Stomach smooth muscle (tissue), 2 donors: ENCODE results near the gene STK35.

Source experiments
- H3K27ac ChIP-seq: one replicate; pipeline ENCODE4 v1.7.0; 2013; ENCODE audit warnings: mild to moderate bottlenecking, low read length, inconsistent platforms
- H3K27me3 ChIP-seq, 2 donors: one replicate each; pipeline ENCODE4 v1.7.0; 2013; ENCODE audit warnings: low read length in 2 of 2; ENCODE audit not compliant: insufficient read depth in 2 of 2, control insufficient read depth in 1 of 2
- H3K36me3 ChIP-seq, 2 donors: one replicate each; pipeline ENCODE4 v1.7.0; 2013; ENCODE audit warnings: low read length in 2 of 2; ENCODE audit not compliant: control insufficient read depth in 2 of 2, insufficient read depth in 2 of 2
- H3K4me1 ChIP-seq: one replicate; pipeline ENCODE4 v1.7.0; 2013; ENCODE audit warnings: low read length; ENCODE audit not compliant: control insufficient read depth, insufficient read depth
- H3K4me3 ChIP-seq, 2 donors: one replicate each; pipeline ENCODE4 v1.7.0; 2013; ENCODE audit warnings: low read length in 2 of 2
- H3K9ac ChIP-seq, 2 donors: one replicate each; pipeline ENCODE4 v1.7.0; 2013; ENCODE audit warnings: low read length in 2 of 2, mild to moderate bottlenecking in 1 of 2
- H3K9me3 ChIP-seq, 2 donors: one replicate each; pipeline ENCODE4 v1.7.0; 2013; ENCODE audit warnings: low read length in 2 of 2; ENCODE audit not compliant: control insufficient read depth in 2 of 2
- donor health status: healthy.
- donor health status: Pancreatic carcinoma.

The STK35 gene

GRCh38 chr20:2104236-2104635 lies 2.6 kb downstream of the STK35 start:
- Histone ChIP-seq H3K36me3 (peaks cover 8 to 10% of the 10 kb centered on the region in 2 donors), H3K4me1 (peaks cover 38% of the 10 kb centered on the region), H3K4me3 (peak overlapping the region; percentile 97 to 99), H3K27me3 (no peaks in the 10 kb centered on the region), H3K9ac (peak overlapping the region; percentile 93 to 98), H3K9me3 (no peaks in the 10 kb centered on the region), H3K27ac (no peak overlapping the region)

- H3K4me3 ChIP-seq: no peak overlapping the region
- peaks cover 49% of the 10 kb centered on the region for H3K4me1 ChIP-seq
- peaks cover 8 to 10% of the 10 kb centered on the region in 2 donors for H3K36me3 ChIP-seq
- no peaks in the 10 kb centered on the region for H3K9me3 ChIP-seq
- no peak overlapping the region for H3K9ac ChIP-seq
- no peaks in the 10 kb centered on the region for H3K27me3 ChIP-seq
- no peak overlapping the region for H3K27ac ChIP-seq
These were observed 6.9 kb downstream of the STK35 start for GRCh38 chr20:2108498-2108897.

- no peaks in the 10 kb centered on the region for H3K9me3 ChIP-seq
- no peak overlapping the region for H3K9ac ChIP-seq
- peak overlapping the region in 1 of 2 donors; percentile 23 for H3K4me3 ChIP-seq
- no peaks in the 10 kb centered on the region for H3K27me3 ChIP-seq
- peak overlapping the region; percentile 64 for H3K27ac ChIP-seq
- peaks cover 48% of the 10 kb centered on the region for H3K4me1 ChIP-seq
- peaks cover 8 to 10% of the 10 kb centered on the region in 2 donors for H3K36me3 ChIP-seq
These were observed 7.4 kb downstream of the STK35 start for GRCh38 chr20:2108987-2109386.

- Histone ChIP-seq H3K9me3 (no peaks in the 10 kb centered on the region), H3K9ac (peak overlapping the region; percentile 9 to 36), H3K27ac (peak overlapping the region; percentile 64), H3K4me3 (peak overlapping the region; percentile 23 to 44), H3K27me3 (no peaks in the 10 kb centered on the region), H3K36me3 (peaks cover 8 to 10% of the 10 kb centered on the region in 2 donors), H3K4me1 (peaks cover 49% of the 10 kb centered on the region)
These were observed 8.0 kb downstream of the STK35 start for GRCh38 chr20:2109425-2110210.

GRCh38 chr20:2112910-2113309 lies 11.3 kb downstream of the STK35 start:
- Histone ChIP-seq H3K36me3 (peaks cover 9 to 15% of the 10 kb centered on the region in 2 donors), H3K9me3 (no peaks in the 10 kb centered on the region), H3K9ac (no peak overlapping the region), H3K4me1 (peaks cover 49% of the 10 kb centered on the region), H3K27ac (no peak overlapping the region), H3K27me3 (no peaks in the 10 kb centered on the region), H3K4me3 (no peak overlapping the region)

GRCh38 chr20:2114127-2114959 lies 12.7 kb downstream of the STK35 start:
- H3K9ac ChIP-seq: no peak overlapping the region
- H3K36me3 ChIP-seq: peaks cover 13 to 15% of the 10 kb centered on the region in 2 donors
- peak overlapping the region; percentile 13 for H3K27ac ChIP-seq
- H3K9me3 ChIP-seq: no peaks in the 10 kb centered on the region
- H3K27me3 ChIP-seq: no peaks in the 10 kb centered on the region
- no peak overlapping the region for H3K4me3 ChIP-seq
- H3K4me1 ChIP-seq: peaks cover 44% of the 10 kb centered on the region

GRCh38 chr20:2114990-2115681 lies 13.5 kb downstream of the STK35 start:
- Histone ChIP-seq H3K27me3 (no peaks in the 10 kb centered on the region), H3K9ac (no peak overlapping the region), H3K4me3 (no peak overlapping the region), H3K9me3 (no peaks in the 10 kb centered on the region), H3K4me1 (peaks cover 43% of the 10 kb centered on the region), H3K36me3 (peaks cover 13 to 17% of the 10 kb centered on the region in 2 donors), H3K27ac (peak overlapping the region; percentile 13)

- Histone ChIP-seq H3K36me3 (peaks cover 13 to 17% of the 10 kb centered on the region in 2 donors), H3K9ac (no peak overlapping the region), H3K4me3 (no peak overlapping the region), H3K9me3 (no peaks in the 10 kb centered on the region), H3K4me1 (peaks cover 39% of the 10 kb centered on the region), H3K27me3 (no peaks in the 10 kb centered on the region), H3K27ac (no peak overlapping the region)
These were observed 14.7 kb downstream of the STK35 start for GRCh38 chr20:2116170-2116940.

- H3K27me3 ChIP-seq: no peaks in the 10 kb centered on the region
- H3K36me3 ChIP-seq: peaks cover 13 to 17% of the 10 kb centered on the region in 2 donors
- H3K4me1 ChIP-seq: peaks cover 53% of the 10 kb centered on the region
These were observed 17.2 kb downstream of the STK35 start for GRCh38 chr20:2118783-2119182.

GRCh38 chr20:2122936-2123335 lies 21.3 kb downstream of the STK35 start:
- H3K4me1 ChIP-seq: peaks cover 64% of the 10 kb centered on the region
- peaks cover 4% of the 10 kb centered on the region in 2 donors for H3K36me3 ChIP-seq
- H3K4me3 ChIP-seq: no peak overlapping the region
- H3K9ac ChIP-seq: no peak overlapping the region
- no peaks in the 10 kb centered on the region for H3K27me3 ChIP-seq
- no peaks in the 10 kb centered on the region for H3K9me3 ChIP-seq
- H3K27ac ChIP-seq: peak overlapping the region; percentile 41

More at GRCh38 chr20:2118783-2119182, 17.2 kb downstream of the STK35 start:
- no peaks in the 10 kb centered on the region for H3K9me3 ChIP-seq
- no peak overlapping the region for H3K4me3 ChIP-seq
- H3K27ac ChIP-seq: no peak overlapping the region
- H3K9ac ChIP-seq: no peak overlapping the region
